PC-9 (cell line): Measurements from ENCODE around the gene CEP170B.

Experiments
- CTCF ChIP-seq: fragments of 200-600 bp; sonication (generic); conservative IDR thresholded peaks from 2 replicates; pipeline ENCODE4 v1.6.1; 2017; ENCODE audit warnings: mixed run types, antibody characterized with exemption, mild to moderate bottlenecking, moderate library complexity
- EZH2 ChIP-seq: fragments of 200-600 bp; sonication (generic); IDR thresholded peaks from 2 replicates; pipeline ENCODE4 v1.8.0; 2017; ENCODE audit warnings: antibody characterized with exemption, low read depth

- TF ChIP-seq CTCF = no peak
- TF ChIP-seq EZH2 = no peak
Observed at GRCh38 chr14:104830781-104831180, 34.3 kb upstream of the CEP170B start.
